ENCODE results near the gene FBXW10.
"Not testable (repeated sequence)": the region's sequence is repeated elsewhere in the genome, so short reads cannot be mapped to it uniquely, and the experiment has no call there.

The FBXW10 gene

GRCh38 chr17:18786890-18787289 is 43.0 kb downstream of the FBXW10 start:
- DNase-seq (ENCODE audit: extremely low spot score); CTCF ChIA-PET; POLR2A ChIA-PET: not testable (repeated sequence)

- POLR2A ChIA-PET; CTCF ChIA-PET; DNase-seq (ENCODE audit: extremely low spot score): not testable (repeated sequence)
These were observed 47.5 kb downstream of the FBXW10 start for GRCh38 chr17:18791402-18791801.

- CTCF ChIA-PET; POLR2A ChIA-PET; DNase-seq (ENCODE audit: extremely low spot score): not testable (repeated sequence)
These were observed 51.0 kb downstream of the FBXW10 start for GRCh38 chr17:18794841-18795240.

GRCh38 chr17:18796887-18797286 is 53.0 kb downstream of the FBXW10 start:
- POLR2A ChIA-PET, CTCF ChIA-PET: not testable (repeated sequence)

GRCh38 chr17:18803458-18804245 is 59.8 kb downstream of the FBXW10 start:
- POLR2A ChIA-PET, CTCF ChIA-PET: not testable (repeated sequence)

More at GRCh38 chr17:18796887-18797286, 53.0 kb downstream of the FBXW10 start:
- DNase-seq (ENCODE audit: extremely low spot score) = not testable (repeated sequence)

GRCh38 chr17:18815924-18816323 is 72.1 kb downstream of the FBXW10 start:
- CTCF ChIA-PET; POLR2A ChIA-PET; DNase-seq (ENCODE audit: extremely low spot score): not testable (repeated sequence)

More at GRCh38 chr17:18803458-18804245, 59.8 kb downstream of the FBXW10 start:
- not testable (repeated sequence) for DNase-seq (ENCODE audit: extremely low spot score)

- TF ChIP-seq, protein P1, sequence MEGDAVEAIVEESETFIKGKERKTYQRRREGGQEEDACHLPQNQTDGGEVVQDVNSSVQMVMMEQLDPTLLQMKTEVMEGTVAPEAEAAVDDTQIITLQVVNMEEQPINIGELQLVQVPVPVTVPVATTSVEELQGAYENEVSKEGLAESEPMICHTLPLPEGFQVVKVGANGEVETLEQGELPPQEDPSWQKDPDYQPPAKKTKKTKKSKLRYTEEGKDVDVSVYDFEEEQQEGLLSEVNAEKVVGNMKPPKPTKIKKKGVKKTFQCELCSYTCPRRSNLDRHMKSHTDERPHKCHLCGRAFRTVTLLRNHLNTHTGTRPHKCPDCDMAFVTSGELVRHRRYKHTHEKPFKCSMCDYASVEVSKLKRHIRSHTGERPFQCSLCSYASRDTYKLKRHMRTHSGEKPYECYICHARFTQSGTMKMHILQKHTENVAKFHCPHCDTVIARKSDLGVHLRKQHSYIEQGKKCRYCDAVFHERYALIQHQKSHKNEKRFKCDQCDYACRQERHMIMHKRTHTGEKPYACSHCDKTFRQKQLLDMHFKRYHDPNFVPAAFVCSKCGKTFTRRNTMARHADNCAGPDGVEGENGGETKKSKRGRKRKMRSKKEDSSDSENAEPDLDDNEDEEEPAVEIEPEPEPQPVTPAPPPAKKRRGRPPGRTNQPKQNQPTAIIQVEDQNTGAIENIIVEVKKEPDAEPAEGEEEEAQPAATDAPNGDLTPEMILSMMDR (IDR thresholded peaks at IDR 0.05; ENCODE audit: control extremely low read depth, extremely low read depth, low read depth, missing control alignments) = peak; percentile 57
- POLR2A ChIA-PET = not testable (repeated sequence)
- DNase-seq (ENCODE audit: extremely low spot score) = peak; percentile 20
- CTCF ChIA-PET = interaction anchor here (0.7 to 1.2 kb wide), 2 partner anchors 36 to 145 kb away, joined by 3 to 5 read pairs; no protein-coding TSS in a partner anchor
These were observed 72.9 kb downstream of the FBXW10 start for GRCh38 chr17:18816489-18817371.

- not testable (repeated sequence) for DNase-seq (ENCODE audit: extremely low spot score)
These were observed 77.6 kb downstream of the FBXW10 start for GRCh38 chr17:18821430-18821829.

GRCh38 chr17:18827613-18828012 is 83.8 kb downstream of the FBXW10 start:
- POLR2A ChIA-PET; DNase-seq (ENCODE audit: extremely low spot score); CTCF ChIA-PET: not testable (repeated sequence)

More at GRCh38 chr17:18821430-18821829, 77.6 kb downstream of the FBXW10 start:
- POLR2A ChIA-PET = not testable (repeated sequence)
- CTCF ChIA-PET = interaction anchor here (1.3 kb wide), 1 partner anchor 140 kb away, joined by 3 read pairs; no protein-coding TSS in a partner anchor
